Body of pancreas (tissue), 4 donors: Measurements from ENCODE around the gene MGMT.

Experiments
- CTCF ChIP-seq, 7 experiments: fragments of 450-650 bp in 4 of 7; fragments of 200-600 bp in 3 of 7; sonication (generic) in 3 of 7; IDR thresholded peaks; one replicate each; pipeline ENCODE4 v1.5.1; 2016 to 2019; ENCODE audit warnings: antibody characterized with exemption in 7 of 7
- POLR2A ChIP-seq, 3 donors: fragments of 450-650 bp; IDR thresholded peaks; one replicate each; pipeline ENCODE4 v1.6.1; 2016; ENCODE audit warnings: antibody characterized with exemption in 3 of 3, mild to moderate bottlenecking in 2 of 3

DNA sequence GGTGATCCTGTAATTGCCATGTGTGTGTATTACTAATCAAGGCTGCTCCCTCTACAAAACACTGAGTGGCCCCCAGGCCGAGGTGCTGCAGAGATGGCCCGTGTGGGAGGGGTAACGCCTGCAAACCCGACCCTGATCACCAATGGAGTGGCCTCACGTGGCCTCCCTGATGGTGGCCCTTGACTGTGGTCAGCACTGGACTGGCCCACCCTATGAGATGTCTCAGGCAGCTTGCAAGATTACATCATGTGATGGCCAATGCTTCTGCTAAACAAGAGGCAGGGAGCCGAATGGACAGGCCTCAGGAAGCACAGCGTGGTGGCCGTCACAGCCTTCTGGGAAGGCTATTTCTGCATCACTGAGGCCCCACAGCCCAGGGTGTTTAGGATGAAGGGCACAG lies 186.4 kb downstream of the MGMT start:
- TF ChIP-seq CTCF (IDR thresholded peaks at IDR 0.05) (no peak), POLR2A (IDR thresholded peaks at IDR 0.05) (no peak)
